NCI-H748 (cell line): ENCODE measurements around the gene FBXO17.

Experiments used
- DNase-seq: peaks from one replicate; lab custom pipeline; 2025; ENCODE audit not compliant: unreplicated experiment; lab: John Stamatoyannopoulos, UW

Gene FBXO17

GRCh38 chr19:38894968-38895367 lies 80.6 kb downstream of the FBXO17 start:
- no peak for DNase-seq

GRCh38 chr19:38893341-38893771 lies 82.2 kb downstream of the FBXO17 start:
- no peak for DNase-seq

GRCh38 chr19:38892841-38893240 lies 82.7 kb downstream of the FBXO17 start:
- DNase-seq: no peak

GRCh38 chr19:38891771-38892170 lies 83.8 kb downstream of the FBXO17 start:
- no peak for DNase-seq
